ENCODE measurements around the gene AGBL4. TPM values are rescaled to one million over a fixed set of nuclear protein-coding genes. Genes with fewer than 3 reads are reported as not detected.

The AGBL4 gene
- total and polyA plus RNA-seq, 2 of the 13 experiments (the other 11 are each of a cell fraction or from before 2014, with no cell fraction given) = not detected

- FAIRE-seq (no peak), ATAC-seq (no peak)
- WGBS (ENCODE audit: low lambda C conversion rate) = 60% methylated on average over 1 of the region's 1 CpG
Observed at GRCh38 chr1:49363628-49364027, 660.1 kb downstream of the AGBL4 start.

More at GRCh38 chr1:49363628-49364027, 660.1 kb downstream of the AGBL4 start:
- no peaks in the 10 kb centered on the region for H3K4me1 ChIP-seq (ENCODE audit: insufficient read depth, low read length)
- no peak overlapping the region for H3K4me3 ChIP-seq (replicated peaks in 1 of 3; ENCODE audit: insufficient read depth in 1 of 3, low read depth in 2 of 3, low read length in 3 of 3)
- no peaks in the 10 kb centered on the region for H4K20me1 ChIP-seq (ENCODE audit: insufficient read depth, low read length)
- H3K4me2 ChIP-seq (ENCODE audit: low read depth, low read length) = no peak overlapping the region
- DNase-seq (ENCODE audit: low spot score) = no peak
- H3K27me3 ChIP-seq (ENCODE audit: control insufficient read depth in 1 of 2, insufficient read depth in 2 of 2, low read length in 2 of 2) = no peaks in the 10 kb centered on the region
- in situ Hi-C loops (cut with HindIII; ENCODE audit: extremely low pct_ligation_motif_present, low pct_unique_long_range_greater_than_20kb) = no loop called here
- H3K9ac ChIP-seq (ENCODE audit: insufficient read depth, low read depth, low read length) = no peak overlapping the region
- CTCF ChIA-PET (ENCODE audit: low intra/inter-chr PET ratio, low total read pairs) = no interaction called here
- peaks cover 70% of the 10 kb centered on the region for H3K9me3 ChIP-seq (ENCODE audit: low read length)
- POLR2A ChIA-PET = no interaction called here
- no peak overlapping the region for H3K27ac ChIP-seq (ENCODE audit: extremely low read length, insufficient read depth, low read length)
- intact Hi-C loops (cut with micrococcal nuclease; ENCODE audit: unreplicated experiment) = no loop called here
- H3K36me3 ChIP-seq (replicated peaks in 1 of 2; ENCODE audit: control insufficient read depth in 1 of 2, insufficient read depth in 2 of 2, low read length in 2 of 2) = no peaks in the 10 kb centered on the region
- no peak overlapping the region for H2AFZ ChIP-seq (ENCODE audit: low read length)
- no peak for TF ChIP-seq ZNF333 (CRISPR knock-in tag; IDR thresholded peaks at IDR 0.05; ENCODE audit: borderline replicate concordance)
- TF ChIP-seq ZNF251 (CRISPR knock-in tag; IDR thresholded peaks at IDR 0.05) = no peak
- TF ChIP-seq TCF7 (IDR thresholded peaks at IDR 0.05; ENCODE audit: low read depth) = no peak
- TF ChIP-seq ZUFSP (CRISPR knock-in tag; IDR thresholded peaks at IDR 0.05; ENCODE audit: borderline replicate concordance) = no peak
- no peak for TF ChIP-seq PAX8 (CRISPR knock-in tag; IDR thresholded peaks at IDR 0.05; ENCODE audit: borderline replicate concordance)
- no peak for TF ChIP-seq KAT2B (IDR thresholded peaks at IDR 0.05; ENCODE audit: borderline replicate concordance, low read depth, low read length)
- no peak for TF ChIP-seq CBFB (CRISPR knock-in tag; IDR thresholded peaks at IDR 0.05)
- no peak for TF ChIP-seq TRAFD1 (CRISPR knock-in tag; IDR thresholded peaks at IDR 0.05; ENCODE audit: borderline replicate concordance)
- no peak for TF ChIP-seq HHEX (CRISPR knock-in tag; IDR thresholded peaks at IDR 0.05)
- no peak for TF ChIP-seq HNF4G (IDR thresholded peaks at IDR 0.05; ENCODE audit: borderline replicate concordance, low read depth, low read length)
- TF ChIP-seq HNF4G (CRISPR knock-in tag; IDR thresholded peaks at IDR 0.05; ENCODE audit: borderline replicate concordance, low read depth) = no peak
- no peak for TF ChIP-seq MIER3 (CRISPR knock-in tag; IDR thresholded peaks at IDR 0.05; ENCODE audit: borderline replicate concordance)
- TF ChIP-seq ARID4A (CRISPR knock-in tag; IDR thresholded peaks at IDR 0.05; ENCODE audit: borderline replicate concordance) = no peak
- no TSS peak for BruUV-seq (replicated peaks)
- H3K79me2 ChIP-seq (ENCODE audit: insufficient read depth, low read length) = no peaks in the 10 kb centered on the region
